Kidney (tissue), 14 donors: Measurements from ENCODE around the gene TCF12. TPM values are rescaled to one million over a fixed set of nuclear protein-coding genes. Genes with fewer than 3 reads are reported as not detected.

Experiments
- DNase-seq, 5 donors: peaks; one replicate each; pipeline ENCODE4 v3.0.0-alpha.2; 2013 to 2020
- FAIRE-seq: peaks from 2 replicates; lab custom pipeline; 2012; peaks lifted over from hg19 to GRCh38; lab: Jason Lieb, UNC
- H3K27ac ChIP-seq, 2 donors: one replicate each; pipeline ENCODE4 v1.7.0; 2013; ENCODE audit warnings: low read depth in 2 of 2, low read length in 2 of 2, inconsistent platforms in 1 of 2
- H3K27me3 ChIP-seq: one replicate; pipeline ENCODE4 v1.7.1; 2013; ENCODE audit warnings: low read length, inconsistent platforms; ENCODE audit not compliant: control insufficient read depth, insufficient read depth
- H3K36me3 ChIP-seq, 3 donors: one replicate each; pipeline versions ENCODE4 v1.7.0 to v1.7.1; 2013; ENCODE audit warnings: low read length in 3 of 3, control low read depth in 1 of 3, inconsistent platforms in 1 of 3; ENCODE audit not compliant: insufficient read depth in 3 of 3, control insufficient read depth in 2 of 3
- H3K4me1 ChIP-seq, 3 donors: one replicate each; pipeline versions ENCODE4 v1.7.0 to v1.7.1; 2013; ENCODE audit warnings: low read length in 3 of 3, inconsistent platforms in 1 of 3, low read depth in 1 of 3; ENCODE audit not compliant: control insufficient read depth in 2 of 3, insufficient read depth in 2 of 3
- H3K4me3 ChIP-seq, 3 donors: one replicate each; pipeline versions ENCODE4 v1.7.0 to v1.8.1; 2013; ENCODE audit warnings: low read length in 3 of 3, control low read depth in 1 of 3, inconsistent platforms in 1 of 3
- H3K9ac ChIP-seq, 3 donors: one replicate each; pipeline versions ENCODE4 v1.7.0 to v1.7.1; 2013; ENCODE audit warnings: low read length in 3 of 3, control low read depth in 1 of 3, inconsistent platforms in 1 of 3
- H3K9me3 ChIP-seq, 3 donors: one replicate each; pipeline versions ENCODE4 v1.7.0 to v1.7.1; 2013; ENCODE audit warnings: low read length in 3 of 3, control low read depth in 1 of 3, inconsistent platforms in 1 of 3; ENCODE audit not compliant: control insufficient read depth in 2 of 3, insufficient read depth in 1 of 3
- intact Hi-C: fragments of 100-400 bp; cut with DNase I; formaldehyde crosslinking; loops from one replicate; pipeline ENCODE4 v1.11.1; 2022
- polyA plus RNA-seq: library from polyadenylated mRNA; stranded (reverse); fragments of 350-450 nt; fragmentation: Illumina TruSeq; extraction: RNeasy Lipid Tissue Mini Kit (QIAGEN cat#74804); gene quantifications from one replicate; pipeline ENCODE4 v1.2.3, GENCODE V29; 2014; ENCODE audit warnings: low read depth, low replicate concordance; ENCODE audit not compliant: insufficient read depth
- total RNA-seq: library from RNA; stranded (reverse); fragmentation: NEBNext Ultra II Directional; extraction: Animal tissue kit (Norgen Biotek cat#: 25700); gene quantifications from one replicate; pipeline ENCODE4 v1.2.1, GENCODE V29; 2021
- TF ChIP-seq, protein P1 (sequence below): IDR thresholded peaks from 3 replicates; pipeline ENCODE4 v1.5.1; 2012; ENCODE audit warnings: mild to moderate bottlenecking, moderate library complexity, borderline replicate concordance; ENCODE audit not compliant: insufficient read depth; ENCODE audit errors: extremely low read depth
- donor health status: control.
- donor health status: control.
- donor health status: control.
- donor health status: control.
- donor health status: control.
- donor health status: DM: yes; HTN: yes; CAD: no.
- donor health status: Normal renal cell carcinoma (clear cell type).

TCF12 gene
- total and polyA plus RNA-seq, 2 donors from 2014 or later = 16.3 to 116 TPM

DNA sequence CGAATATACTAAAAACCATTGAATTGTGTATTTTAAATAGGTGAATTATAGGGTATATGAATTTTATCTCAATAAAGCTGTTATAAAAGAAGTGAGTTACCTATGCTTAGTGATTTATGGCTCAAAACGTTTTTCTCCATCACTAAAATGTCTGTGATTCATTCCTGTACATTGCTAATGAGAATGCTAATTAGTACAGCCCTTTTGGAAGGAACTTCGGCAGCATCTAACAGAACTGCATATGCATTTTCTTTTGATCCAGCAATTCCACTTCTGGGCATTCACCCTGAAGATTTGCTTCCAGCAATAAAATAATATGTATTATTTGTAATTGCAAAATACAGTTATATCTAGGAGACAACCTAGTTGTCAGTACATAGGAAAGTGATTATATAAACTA is 53.6 kb downstream of the TCF12 start:
- H3K4me3 ChIP-seq = no peak overlapping the region
- FAIRE-seq (no peak), DNase-seq (no peak)
- H3K27ac ChIP-seq = no peak overlapping the region
- H3K27me3 ChIP-seq = no peaks in the 10 kb centered on the region
- peaks cover 0 to 8% (median 0%) of the 10 kb centered on the region in 3 donors for H3K4me1 ChIP-seq
- no peaks in the 10 kb centered on the region for H3K9me3 ChIP-seq
- TF ChIP-seq, protein P1, sequence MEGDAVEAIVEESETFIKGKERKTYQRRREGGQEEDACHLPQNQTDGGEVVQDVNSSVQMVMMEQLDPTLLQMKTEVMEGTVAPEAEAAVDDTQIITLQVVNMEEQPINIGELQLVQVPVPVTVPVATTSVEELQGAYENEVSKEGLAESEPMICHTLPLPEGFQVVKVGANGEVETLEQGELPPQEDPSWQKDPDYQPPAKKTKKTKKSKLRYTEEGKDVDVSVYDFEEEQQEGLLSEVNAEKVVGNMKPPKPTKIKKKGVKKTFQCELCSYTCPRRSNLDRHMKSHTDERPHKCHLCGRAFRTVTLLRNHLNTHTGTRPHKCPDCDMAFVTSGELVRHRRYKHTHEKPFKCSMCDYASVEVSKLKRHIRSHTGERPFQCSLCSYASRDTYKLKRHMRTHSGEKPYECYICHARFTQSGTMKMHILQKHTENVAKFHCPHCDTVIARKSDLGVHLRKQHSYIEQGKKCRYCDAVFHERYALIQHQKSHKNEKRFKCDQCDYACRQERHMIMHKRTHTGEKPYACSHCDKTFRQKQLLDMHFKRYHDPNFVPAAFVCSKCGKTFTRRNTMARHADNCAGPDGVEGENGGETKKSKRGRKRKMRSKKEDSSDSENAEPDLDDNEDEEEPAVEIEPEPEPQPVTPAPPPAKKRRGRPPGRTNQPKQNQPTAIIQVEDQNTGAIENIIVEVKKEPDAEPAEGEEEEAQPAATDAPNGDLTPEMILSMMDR = no peak
- H3K36me3 ChIP-seq = no peaks in the 10 kb centered on the region
- no peak overlapping the region for H3K9ac ChIP-seq
- intact Hi-C loops = no loop called here

DNA sequence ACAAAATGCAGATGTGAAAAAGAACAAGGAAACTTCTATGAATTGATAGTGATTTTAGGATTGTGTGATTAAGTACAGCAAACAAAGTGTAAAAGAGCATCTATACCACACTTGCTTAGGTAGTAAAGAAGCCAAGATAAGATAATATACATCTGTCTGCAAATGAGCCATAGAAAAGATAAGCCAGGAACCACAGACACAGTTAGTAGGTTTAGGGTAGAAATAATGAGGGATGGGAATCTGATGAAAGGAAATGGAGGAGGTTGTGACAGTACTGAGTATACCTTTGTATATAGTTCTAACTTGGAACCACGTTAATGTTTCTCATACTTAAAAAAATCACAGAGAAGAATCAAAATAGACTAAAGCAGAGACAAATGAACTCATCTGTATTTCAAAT is 54.0 kb downstream of the TCF12 start:
- Histone ChIP-seq H3K36me3 (no peaks in the 10 kb centered on the region), H3K27ac (no peak overlapping the region), H3K27me3 (no peaks in the 10 kb centered on the region), H3K9me3 (no peaks in the 10 kb centered on the region), H3K4me1 (peaks cover 0 to 6% (median 0%) of the 10 kb centered on the region in 3 donors), H3K4me3 (no peak overlapping the region), H3K9ac (no peak overlapping the region)
- FAIRE-seq (no peak), DNase-seq (no peak)
- intact Hi-C loops = no loop called here
- TF ChIP-seq, protein P1 = no peak

DNA sequence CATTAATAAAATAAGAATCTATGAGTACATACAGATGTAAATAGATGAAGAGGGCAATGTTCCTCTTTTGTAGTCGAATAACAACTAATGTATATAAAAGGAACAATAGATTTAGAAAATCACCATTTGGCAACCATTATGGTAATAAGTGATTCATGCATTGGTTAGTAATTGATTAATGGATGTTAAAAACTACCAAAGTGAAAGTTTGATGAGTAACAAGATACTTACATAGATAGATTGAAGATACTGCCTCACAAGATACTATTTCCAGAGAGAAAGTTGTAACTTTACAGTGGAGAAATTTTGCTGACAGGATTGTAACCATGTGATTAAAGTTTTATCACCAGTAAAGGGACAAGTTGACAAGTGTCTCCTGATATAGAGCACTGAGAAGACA is 55.0 kb downstream of the TCF12 start:
- H3K36me3 ChIP-seq = no peaks in the 10 kb centered on the region
- H3K27me3 ChIP-seq = no peaks in the 10 kb centered on the region
- no peak overlapping the region for H3K27ac ChIP-seq
- FAIRE-seq = no peak
- peaks cover 0 to 5% (median 0%) of the 10 kb centered on the region in 3 donors for H3K4me1 ChIP-seq
- no peak overlapping the region for H3K4me3 ChIP-seq
- H3K9ac ChIP-seq = no peak overlapping the region
- no peaks in the 10 kb centered on the region for H3K9me3 ChIP-seq
- intact Hi-C loops = no loop called here
- DNase-seq = no peak
- TF ChIP-seq, protein P1 = no peak

DNA sequence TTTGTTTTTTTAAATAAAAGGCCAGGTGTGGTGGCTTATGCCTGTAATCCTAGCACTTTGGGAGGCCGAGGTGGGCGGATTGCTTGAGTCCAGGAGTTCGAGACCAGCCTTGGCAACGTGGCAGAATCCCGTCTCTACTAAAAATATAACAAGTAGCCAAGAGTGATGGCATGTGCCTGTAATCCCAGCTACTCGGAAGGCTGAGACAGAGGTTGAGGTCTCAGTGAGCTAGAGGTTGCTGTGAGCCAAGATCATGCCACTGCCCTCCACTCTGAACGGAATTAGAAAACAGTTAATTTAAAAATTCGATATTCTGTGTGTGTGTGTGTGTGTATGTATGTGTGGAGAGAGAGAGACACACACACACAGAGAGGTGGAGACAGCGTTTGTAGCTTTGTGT is 58.8 kb downstream of the TCF12 start:
- Histone ChIP-seq H3K4me3 (no peak overlapping the region), H3K36me3 (no peaks in the 10 kb centered on the region), H3K27ac (no peak overlapping the region), H3K4me1 (peaks cover 0 to 8% (median 7%) of the 10 kb centered on the region in 3 donors), H3K9ac (no peak overlapping the region), H3K9me3 (no peaks in the 10 kb centered on the region), H3K27me3 (no peaks in the 10 kb centered on the region)
- intact Hi-C loops = no loop called here
- TF ChIP-seq, protein P1 = no peak
- no peak for DNase-seq
- FAIRE-seq = no peak
